ENCODE results near the gene CDH12.
"Not testable (repeated sequence)": the region's sequence is repeated elsewhere in the genome, so short reads cannot be mapped to it uniquely, and the experiment has no call there.

The CDH12 gene

GRCh38 chr5:22554475-22554874 lies 298.7 kb downstream of the CDH12 start:
- no peak for DNase-seq

DNA sequence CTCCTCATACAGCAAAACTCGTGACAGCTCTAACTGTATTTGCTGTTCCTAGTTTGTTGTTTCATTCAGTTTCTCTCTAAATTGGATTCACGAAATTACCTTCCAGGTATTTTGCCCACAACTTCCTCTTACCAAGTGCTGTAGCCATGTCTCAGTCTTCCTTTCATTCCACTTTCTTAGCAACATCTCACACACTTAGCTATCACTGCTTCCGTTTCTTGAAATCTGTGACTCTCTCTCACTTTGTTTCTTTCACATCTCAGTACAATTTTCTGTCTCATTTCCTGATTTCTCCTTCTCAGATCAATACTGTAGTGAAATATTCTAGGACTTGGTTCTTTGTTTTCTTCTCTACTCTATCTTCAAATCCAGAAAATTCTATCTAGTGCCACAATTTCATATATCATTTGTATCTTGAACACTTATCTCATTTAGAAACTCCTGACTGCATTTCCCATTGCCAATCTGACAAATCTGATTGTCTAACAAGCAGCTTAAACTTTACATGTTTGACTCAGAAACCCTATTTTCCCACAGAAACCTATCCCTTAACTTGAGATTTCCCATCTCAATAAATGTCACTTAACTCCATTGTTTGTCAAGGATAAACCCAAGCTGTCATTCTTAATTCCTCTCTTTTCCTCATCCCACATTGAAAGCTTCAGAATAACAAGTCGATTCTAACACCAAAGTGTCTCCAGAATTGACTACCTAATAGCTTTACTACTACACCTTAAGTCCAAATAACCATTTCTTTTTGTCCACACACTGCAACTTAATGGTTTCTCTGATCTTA lies 303.1 kb downstream of the CDH12 start:
- DNase-seq, result no peak

- DNase-seq, result no peak
Measured at GRCh38 chr5:22542340-22542739, 310.8 kb downstream of the CDH12 start.

DNA sequence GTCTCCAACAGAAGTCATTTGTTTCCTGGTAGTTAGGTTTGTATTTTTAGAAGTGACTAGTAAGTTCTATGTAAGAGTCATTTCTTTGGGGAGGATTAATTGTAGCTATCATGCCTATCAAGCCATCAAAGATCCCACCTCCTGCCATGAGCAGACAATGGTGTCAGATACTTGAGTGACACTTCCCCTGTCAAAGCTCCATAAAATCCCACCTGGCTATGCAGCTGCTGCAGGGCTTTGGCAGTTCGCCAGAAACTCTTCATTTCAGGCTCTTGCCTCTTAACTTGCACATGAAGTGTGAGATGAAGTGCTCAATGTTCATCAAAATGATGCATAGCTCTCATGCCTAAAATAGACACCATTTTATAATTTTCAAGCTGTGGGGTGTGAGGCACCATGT lies 312.1 kb downstream of the CDH12 start:
- DNase-seq, result no peak

GRCh38 chr5:22539762-22540161 lies 313.4 kb downstream of the CDH12 start:
- no peak for DNase-seq

- no peak for DNase-seq
Measured at GRCh38 chr5:22531986-22532385, 321.2 kb downstream of the CDH12 start.

GRCh38 chr5:22521521-22521920 lies 331.6 kb downstream of the CDH12 start:
- DNase-seq, result no peak

DNA sequence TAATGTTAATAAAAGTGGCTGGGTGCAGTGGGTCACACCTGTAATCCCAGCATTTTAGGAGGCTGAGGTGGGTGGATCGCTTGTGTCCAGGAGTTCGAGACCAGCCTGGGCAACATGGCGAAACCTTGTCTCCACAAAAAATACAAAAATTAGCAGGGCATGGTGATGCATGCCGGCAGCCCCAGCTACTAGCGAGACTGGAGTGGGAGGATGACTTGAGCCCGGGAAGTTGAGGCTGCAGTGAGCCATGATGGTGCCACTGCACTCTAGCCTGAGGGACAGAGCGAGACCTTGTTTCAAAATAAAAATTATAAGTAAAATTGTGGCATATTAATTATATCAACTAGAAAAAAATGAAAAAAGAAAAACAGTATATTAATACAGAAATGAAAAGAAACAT lies 336.6 kb downstream of the CDH12 start:
- not testable (repeated sequence) for DNase-seq

- no peak for DNase-seq
Measured at GRCh38 chr5:22514231-22514630, 338.9 kb downstream of the CDH12 start.

DNA sequence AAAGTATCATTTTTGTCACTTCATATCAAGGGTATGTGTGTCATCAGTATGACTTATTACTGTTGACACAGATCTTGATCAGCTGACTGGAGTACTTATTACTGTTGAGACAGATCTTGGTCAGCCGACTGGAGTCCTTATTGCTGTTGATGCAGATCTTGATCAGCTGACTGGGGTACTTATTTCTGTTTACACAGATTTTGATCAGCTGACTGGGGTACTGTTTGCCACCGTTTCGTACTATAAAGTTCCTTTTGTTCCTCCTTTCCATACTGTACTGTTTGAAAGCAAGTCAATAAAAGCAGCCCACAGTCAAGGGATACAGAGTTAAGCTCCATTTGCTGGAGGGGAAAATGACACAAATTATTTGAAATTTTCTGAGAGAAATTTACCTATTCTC lies 347.3 kb downstream of the CDH12 start:
- no peak for DNase-seq

DNA sequence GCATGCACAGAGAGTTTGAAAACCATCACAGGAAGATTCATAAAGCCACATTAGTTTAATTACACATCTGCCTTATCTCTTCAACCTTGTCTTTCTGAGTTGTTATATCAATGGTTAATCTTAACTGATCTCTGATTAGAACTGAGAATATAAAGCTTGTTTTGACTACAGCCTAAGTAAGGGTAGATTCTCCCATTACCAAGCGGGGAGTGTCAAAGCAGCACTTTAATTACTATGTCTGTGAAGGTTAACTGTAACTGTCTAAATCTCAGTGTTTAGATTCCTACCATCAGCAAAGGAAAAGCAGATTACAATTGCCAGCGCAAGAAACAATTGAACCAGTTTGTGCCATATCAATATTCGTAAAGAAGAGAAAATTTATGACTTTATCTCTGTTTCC lies 348.7 kb downstream of the CDH12 start:
- no peak for DNase-seq

GRCh38 chr5:22500556-22500955 lies 352.6 kb downstream of the CDH12 start:
- no peak for DNase-seq

DNA sequence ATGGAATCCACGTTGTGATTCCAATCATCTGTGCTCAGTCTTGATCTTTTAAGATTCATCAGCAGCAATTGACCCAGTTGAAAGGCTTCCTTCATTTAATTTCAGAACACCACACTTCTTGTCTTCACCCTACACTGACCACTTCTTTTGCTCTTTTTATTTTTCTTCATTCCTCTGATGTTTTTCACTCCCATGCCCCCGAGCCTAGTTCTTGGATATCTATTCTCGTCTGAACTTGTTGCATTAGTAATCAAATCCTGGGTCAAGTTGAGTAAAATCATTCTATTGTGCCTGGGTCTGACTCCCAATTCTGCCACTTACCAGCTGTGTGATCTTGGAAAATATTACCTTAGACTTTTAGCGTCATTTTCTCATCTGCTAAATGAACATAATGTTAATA lies 356.5 kb downstream of the CDH12 start:
- DNase-seq, result no peak

DNA sequence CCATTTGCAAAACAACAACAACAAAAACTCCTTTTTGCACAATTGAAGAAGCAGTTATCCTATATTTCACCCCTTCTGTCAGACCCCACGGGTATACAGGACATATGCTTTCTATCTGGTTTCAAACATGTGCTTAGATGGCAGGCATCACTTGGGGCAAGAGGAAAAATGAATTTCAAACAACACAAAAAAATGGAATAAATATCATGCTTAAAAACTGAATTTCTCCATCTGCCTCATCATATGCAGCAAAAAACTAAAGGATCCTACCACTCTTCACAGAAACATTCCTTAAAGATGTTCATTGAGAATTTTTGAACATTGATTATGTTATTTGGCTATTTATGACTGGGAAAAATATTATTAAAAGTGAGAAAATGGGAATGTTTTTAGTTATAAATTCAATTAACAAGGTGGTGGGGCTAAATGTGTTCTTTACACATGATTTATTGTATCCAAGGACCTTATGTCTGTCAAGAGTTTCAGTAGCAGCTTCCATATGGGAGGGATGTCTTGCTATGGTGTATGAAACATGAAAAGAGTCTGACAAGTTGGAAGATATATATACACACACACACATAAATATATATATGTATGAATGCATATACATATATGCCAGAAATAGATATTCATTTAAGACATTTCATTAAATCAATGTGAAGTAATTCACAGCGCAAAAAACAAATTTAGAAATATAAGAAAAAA lies 358.0 kb downstream of the CDH12 start:
- DNase-seq, result no peak

DNA sequence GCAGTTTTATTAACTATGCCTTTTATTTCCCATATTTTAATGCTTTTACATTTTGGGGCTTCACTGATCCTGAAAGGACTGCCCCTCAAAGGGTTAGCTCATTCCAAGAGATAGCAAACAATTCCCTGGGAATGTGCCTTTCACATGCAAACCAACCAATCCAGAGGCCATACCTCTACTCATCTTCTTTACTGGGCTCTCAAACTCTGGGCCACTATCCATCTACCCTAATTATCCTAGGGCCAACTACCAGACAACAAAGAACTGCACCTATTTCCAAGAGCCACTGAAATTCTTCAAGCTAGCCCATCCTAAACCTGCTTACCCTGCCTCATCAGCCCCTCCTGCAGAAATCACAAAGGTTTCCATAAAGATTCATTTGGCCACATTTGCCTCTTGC lies 364.7 kb downstream of the CDH12 start:
- DNase-seq, result no peak

GRCh38 chr5:22480305-22480704 lies 372.8 kb downstream of the CDH12 start:
- no peak for DNase-seq

- no peak for DNase-seq
Measured at GRCh38 chr5:22473886-22474285, 379.3 kb downstream of the CDH12 start.

GRCh38 chr5:22471154-22471553 lies 382.0 kb downstream of the CDH12 start:
- no peak for DNase-seq

DNA sequence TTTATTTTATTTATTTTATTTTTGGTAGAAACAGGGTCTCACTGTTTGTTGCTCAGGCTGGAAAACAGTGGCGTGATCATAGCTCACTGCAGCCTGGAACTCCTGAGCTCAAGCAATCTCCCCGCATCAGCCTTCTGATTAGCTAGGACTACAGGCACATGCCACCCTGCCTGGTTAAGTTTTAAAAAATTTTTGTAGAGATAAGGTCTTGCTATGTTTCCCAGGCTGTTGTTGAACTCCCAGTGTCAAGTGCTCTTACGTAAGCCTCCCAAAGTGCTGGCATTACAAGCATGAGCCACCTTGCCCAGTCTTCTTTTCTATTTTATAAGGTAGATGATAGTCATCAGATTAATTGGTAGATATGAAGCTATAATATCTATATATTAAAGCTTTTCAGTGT lies 382.7 kb downstream of the CDH12 start:
- DNase-seq, result no peak

GRCh38 chr5:22465616-22466015 lies 387.5 kb downstream of the CDH12 start:
- DNase-seq, result no peak

GRCh38 chr5:22465177-22465576 lies 388.0 kb downstream of the CDH12 start:
- no peak for DNase-seq

- no peak for DNase-seq
Measured at GRCh38 chr5:22460189-22460588, 393.0 kb downstream of the CDH12 start.

GRCh38 chr5:22432905-22433304 lies 420.2 kb downstream of the CDH12 start:
- DNase-seq, result no peak

DNA sequence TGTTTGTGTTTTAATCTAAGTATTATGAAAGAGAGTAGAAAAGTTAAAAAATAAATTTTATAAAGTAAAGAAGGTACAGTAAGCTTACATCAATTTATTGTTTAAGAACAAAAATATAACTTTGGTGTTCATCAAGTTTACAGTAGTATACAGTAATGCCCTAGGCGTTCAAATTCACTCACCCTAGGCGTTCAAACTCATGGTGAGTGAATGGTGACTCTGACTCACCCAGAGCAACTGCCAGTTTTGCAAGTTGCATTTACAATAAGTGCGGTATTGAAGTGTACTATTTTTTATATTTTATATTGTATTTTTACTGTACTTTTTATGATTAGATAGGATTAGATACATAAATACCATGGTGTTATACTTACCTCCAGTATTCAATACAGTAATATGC lies 421.3 kb downstream of the CDH12 start:
- no peak for DNase-seq

GRCh38 chr5:22431406-22431805 lies 421.7 kb downstream of the CDH12 start:
- DNase-seq, result no peak

Measured in activated CD4-positive, alpha-beta T cell treated with anti-CD3 and anti-CD28 coated beads, Interleukin-2, amount 50 U/mL, for 48 hours (primary cell).